HepG2 (cell line): ENCODE results near the gene SSNA1. TPM values are rescaled to one million over a fixed set of nuclear protein-coding genes. Genes with fewer than 3 reads are reported as not detected.

Experiments used
- CCDC6 ChIP-seq: sonication (generic); formaldehyde crosslinking; IDR thresholded peaks from 2 replicates; pipeline ENCODE4 v1.8.1; 2022; ENCODE audit warnings: mild to moderate bottlenecking, missing genetic modification reagents, moderate library complexity
- CHD2 ChIP-seq: IDR thresholded peaks from 2 replicates; pipeline ENCODE4 v1.6.1; 2011; ENCODE audit warnings: low read depth, low read length, improper control_type of control experiment
- HNF4G ChIP-seq, 2 experiments: sonication (generic) in 1 of 2; formaldehyde crosslinking in 1 of 2; IDR thresholded peaks; 2 replicates each; pipeline versions ENCODE4 v1.4.0 to v1.6.1; 2011 to 2020; ENCODE audit warnings: borderline replicate concordance in 2 of 2, low read depth in 2 of 2, mild to moderate bottlenecking in 2 of 2, low read length in 1 of 2, missing genetic modification reagents in 1 of 2, moderate library complexity in 1 of 2
- HNRNPL ChIP-seq: fragments of 200-400 bp; formaldehyde crosslinking; IDR thresholded peaks from 2 replicates; pipeline ENCODE4 v1.6.1; 2017; ENCODE audit warnings: mild to moderate bottlenecking, low read depth, low read length
- MAF1 ChIP-seq: sonication (generic); formaldehyde crosslinking; IDR thresholded peaks from 2 replicates; pipeline ENCODE4 v1.5.0; 2020; ENCODE audit warnings: missing genetic modification reagents, borderline replicate concordance
- MAZ ChIP-seq, 2 experiments: sonication (generic) in 1 of 2; formaldehyde crosslinking in 1 of 2; IDR thresholded peaks; 2 replicates each; pipeline versions ENCODE4 v1.5.0 to v1.6.1; 2012 to 2020; ENCODE audit warnings: low read depth in 2 of 2, mild to moderate bottlenecking in 2 of 2, borderline replicate concordance in 1 of 2, improper control_type of control experiment in 1 of 2, low read length in 1 of 2, missing genetic modification reagents in 1 of 2, moderate library complexity in 1 of 2
- SAP130 ChIP-seq: IDR thresholded peaks from 2 replicates; pipeline ENCODE4 v1.6.1; 2016; ENCODE audit warnings: low read depth
- SOX13 ChIP-seq, 3 experiments: fragments of 450-650 bp in 1 of 3; sonication (generic) in 1 of 3; formaldehyde crosslinking in 1 of 3; IDR thresholded peaks in 2 of 3; conservative IDR thresholded peaks in 1 of 3; 2 replicates each; pipeline versions ENCODE4 v1.5.0 to v1.6.1; 2016 to 2020; ENCODE audit warnings: antibody characterized with exemption in 1 of 3, mild to moderate bottlenecking in 1 of 3, missing compliant biosample characterization in 1 of 3, missing genetic modification reagents in 1 of 3, moderate library complexity in 1 of 3
- YEATS2 ChIP-seq: sonication (generic); formaldehyde crosslinking; IDR thresholded peaks from 2 replicates; pipeline ENCODE4 v1.4.0; 2020; ENCODE audit warnings: missing genetic modification reagents, borderline replicate concordance
- ZBTB21 ChIP-seq: sonication (generic); formaldehyde crosslinking; IDR thresholded peaks from 2 replicates; pipeline ENCODE4 v1.4.0; 2020; ENCODE audit warnings: missing genetic modification reagents
- ZNF274 ChIP-seq: sonication (generic); formaldehyde crosslinking; IDR thresholded peaks from 2 replicates; pipeline ENCODE4 v1.5.1; 2020; ENCODE audit warnings: mild to moderate bottlenecking, missing genetic modification reagents
- ZNF350 ChIP-seq: sonication (generic); formaldehyde crosslinking; IDR thresholded peaks from 2 replicates; pipeline ENCODE4 v1.4.0; 2020; ENCODE audit warnings: mild to moderate bottlenecking, low read depth, missing genetic modification reagents, borderline replicate concordance
- ZNF883 ChIP-seq: sonication (generic); formaldehyde crosslinking; IDR thresholded peaks from 2 replicates; pipeline ENCODE4 v1.5.1; 2020; ENCODE audit warnings: mild to moderate bottlenecking, missing genetic modification reagents; ENCODE audit errors: not compliant biosample characterization
- polyA plus RNA-seq, 8 experiments: library from polyadenylated mRNA; depleted of rRNA in 3 of 8; stranded (reverse) in 7 of 8; unstranded in 1 of 8; fragments of >200 nt; fragmentation: Illumina TruSeq in 4 of 8; extraction: Trizol in 4 of 8; gene quantifications; 2 replicates each; pipeline versions ENCODE4 v1.2.1 to v1.2.3, GENCODE V29; 2011 to 2016; ENCODE audit warnings: low read depth in 4 of 8, missing spikeins in 1 of 8, mixed read lengths in 1 of 8; ENCODE audit not compliant: insufficient read depth in 1 of 8
- total RNA-seq, 5 experiments: library from RNA; depleted of rRNA; stranded (reverse); fragments of >200 nt; fragmentation: Illumina TruSeq; extraction: Trizol; gene quantifications; 2 replicates each; pipeline ENCODE4 v1.2.3, GENCODE V29; 2016; ENCODE audit warnings: low read depth in 1 of 5
- TF ChIP-seq, protein P1 (sequence below): sonication (generic); formaldehyde crosslinking; IDR thresholded peaks from 2 replicates; pipeline ENCODE4 v1.8.0; 2022; ENCODE audit warnings: mild to moderate bottlenecking, missing genetic modification reagents; ENCODE audit not compliant: insufficient replicate concordance
- TF ChIP-seq, protein P2 (sequence below): sonication (generic); formaldehyde crosslinking; conservative IDR thresholded peaks from 2 replicates; pipeline ENCODE4 v1.8.0; 2022; ENCODE audit warnings: mild to moderate bottlenecking, moderate library complexity, missing genetic modification reagents
- TF ChIP-seq, protein P3 (sequence below): sonication (generic); formaldehyde crosslinking; IDR thresholded peaks from 2 replicates; pipeline ENCODE4 v1.5.0; 2020; ENCODE audit warnings: mild to moderate bottlenecking, missing genetic modification reagents
- TF ChIP-seq, protein P4 (sequence below): sonication (generic); formaldehyde crosslinking; IDR thresholded peaks from 2 replicates; pipeline ENCODE4 v1.9.0; 2022; ENCODE audit warnings: low read depth, missing genetic modification reagents

SSNA1 gene
- total and polyA plus RNA-seq, 2 of the 13 experiments (the other 11 are each of a cell fraction or from before 2014, with no cell fraction given), result 35.9 to 49.4 TPM

DNA sequence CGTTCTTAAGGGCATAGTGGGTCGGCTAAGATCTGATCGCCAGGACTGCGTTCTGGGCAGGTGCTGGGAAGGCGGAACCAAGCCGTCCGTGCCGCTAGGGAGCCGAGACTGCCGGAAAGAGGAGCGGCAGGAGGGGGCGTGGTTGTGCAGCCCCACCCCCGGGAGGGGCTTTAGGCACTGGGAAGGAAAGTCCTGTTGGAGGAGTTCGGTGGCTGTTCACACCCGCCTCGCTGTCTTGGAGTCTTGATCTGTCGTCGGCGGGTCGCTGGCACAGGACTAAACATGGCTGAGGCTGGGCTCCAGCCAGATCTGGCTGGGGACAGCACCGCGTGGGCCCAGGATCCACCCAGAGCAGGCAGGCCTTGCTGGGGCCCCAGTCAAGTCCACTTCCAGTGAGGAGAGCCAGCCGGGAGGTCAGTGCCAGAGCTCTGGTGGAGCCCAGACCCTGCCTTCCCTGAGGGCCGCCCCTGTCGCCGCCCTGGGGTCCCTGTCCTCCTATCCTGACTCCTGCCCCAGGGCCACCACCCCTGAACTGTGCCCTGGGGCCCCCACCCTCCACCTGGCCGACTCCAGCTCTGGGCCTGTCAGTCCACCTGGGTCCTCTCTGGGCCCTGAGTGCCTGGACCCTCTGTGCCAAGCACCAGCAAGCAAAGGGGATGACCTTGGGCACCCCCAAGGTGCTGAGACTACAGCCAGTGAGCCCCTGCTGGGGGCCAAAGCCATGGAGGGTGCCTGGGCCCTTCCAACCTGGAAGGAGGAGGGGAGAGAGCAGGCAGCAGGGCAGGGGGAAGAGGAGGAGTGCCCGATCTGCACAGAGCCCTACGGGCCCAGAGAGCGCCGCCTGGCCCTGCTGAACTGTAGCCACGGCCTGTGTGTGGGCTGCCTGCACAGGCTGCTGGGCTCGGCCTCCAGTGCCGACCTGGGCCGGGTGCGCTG, 29.1 kb downstream of the SSNA1 start (continued):
- TF ChIP-seq, protein P1, sequence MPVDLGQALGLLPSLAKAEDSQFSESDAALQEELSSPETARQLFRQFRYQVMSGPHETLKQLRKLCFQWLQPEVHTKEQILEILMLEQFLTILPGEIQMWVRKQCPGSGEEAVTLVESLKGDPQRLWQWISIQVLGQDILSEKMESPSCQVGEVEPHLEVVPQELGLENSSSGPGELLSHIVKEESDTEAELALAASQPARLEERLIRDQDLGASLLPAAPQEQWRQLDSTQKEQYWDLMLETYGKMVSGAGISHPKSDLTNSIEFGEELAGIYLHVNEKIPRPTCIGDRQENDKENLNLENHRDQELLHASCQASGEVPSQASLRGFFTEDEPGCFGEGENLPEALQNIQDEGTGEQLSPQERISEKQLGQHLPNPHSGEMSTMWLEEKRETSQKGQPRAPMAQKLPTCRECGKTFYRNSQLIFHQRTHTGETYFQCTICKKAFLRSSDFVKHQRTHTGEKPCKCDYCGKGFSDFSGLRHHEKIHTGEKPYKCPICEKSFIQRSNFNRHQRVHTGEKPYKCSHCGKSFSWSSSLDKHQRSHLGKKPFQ (CRISPR knock-in tag), result peak; percentile 94
- no peak for TF ChIP-seq SOX13 (IDR thresholded peaks at IDR 0.05)
- TF ChIP-seq SOX13 (CRISPR knock-in tag; conservative IDR thresholded peaks at IDR 0.05 in 1 of 2, IDR thresholded peaks at IDR 0.05 in 1 of 2), result 0 out of 4 replicates have a peak, but pooled peaks of 1 of the 2 experiments have one; percentile 22
- no peak for TF ChIP-seq CHD2
- TF ChIP-seq ZNF883, result peak; percentile 10
- peak; percentile 4; the same call in 1 of the 2 replicates for TF ChIP-seq YEATS2
- 0 out of 2 replicates have a peak, but pooled peaks have one; percentile 26 for TF ChIP-seq MAF1
- TF ChIP-seq HNRNPL, result 0 out of 2 replicates have a peak, but pooled peaks have one; percentile 82
- TF ChIP-seq ZNF350, result peak; percentile 34; the same call in 1 of the 2 replicates
- peak; percentile 58; the same call in 1 of the 2 replicates for TF ChIP-seq CCDC6
- TF ChIP-seq, protein P2, sequence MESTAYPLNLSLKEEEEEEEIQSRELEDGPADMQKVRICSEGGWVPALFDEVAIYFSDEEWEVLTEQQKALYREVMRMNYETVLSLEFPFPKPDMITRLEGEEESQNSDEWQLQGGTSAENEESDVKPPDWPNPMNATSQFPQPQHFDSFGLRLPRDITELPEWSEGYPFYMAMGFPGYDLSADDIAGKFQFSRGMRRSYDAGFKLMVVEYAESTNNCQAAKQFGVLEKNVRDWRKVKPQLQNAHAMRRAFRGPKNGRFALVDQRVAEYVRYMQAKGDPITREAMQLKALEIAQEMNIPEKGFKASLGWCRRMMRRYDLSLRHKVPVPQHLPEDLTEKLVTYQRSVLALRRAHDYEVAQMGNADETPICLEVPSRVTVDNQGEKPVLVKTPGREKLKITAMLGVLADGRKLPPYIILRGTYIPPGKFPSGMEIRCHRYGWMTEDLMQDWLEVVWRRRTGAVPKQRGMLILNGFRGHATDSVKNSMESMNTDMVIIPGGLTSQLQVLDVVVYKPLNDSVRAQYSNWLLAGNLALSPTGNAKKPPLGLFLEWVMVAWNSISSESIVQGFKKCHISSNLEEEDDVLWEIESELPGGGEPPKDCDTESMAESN (CRISPR knock-in tag), result 0 out of 2 replicates have a peak, but pooled peaks have one; percentile 24
- no peak for TF ChIP-seq ZBTB21
- peak; percentile 38; the same call in 1 of the 2 replicates for TF ChIP-seq MAZ (IDR thresholded peaks at IDR 0.05; ENCODE audit: borderline replicate concordance, low read depth, low read length)
- TF ChIP-seq MAZ (CRISPR knock-in tag; IDR thresholded peaks at IDR 0.05; ENCODE audit: low read depth), result peak; percentile 73
- TF ChIP-seq, protein P3, sequence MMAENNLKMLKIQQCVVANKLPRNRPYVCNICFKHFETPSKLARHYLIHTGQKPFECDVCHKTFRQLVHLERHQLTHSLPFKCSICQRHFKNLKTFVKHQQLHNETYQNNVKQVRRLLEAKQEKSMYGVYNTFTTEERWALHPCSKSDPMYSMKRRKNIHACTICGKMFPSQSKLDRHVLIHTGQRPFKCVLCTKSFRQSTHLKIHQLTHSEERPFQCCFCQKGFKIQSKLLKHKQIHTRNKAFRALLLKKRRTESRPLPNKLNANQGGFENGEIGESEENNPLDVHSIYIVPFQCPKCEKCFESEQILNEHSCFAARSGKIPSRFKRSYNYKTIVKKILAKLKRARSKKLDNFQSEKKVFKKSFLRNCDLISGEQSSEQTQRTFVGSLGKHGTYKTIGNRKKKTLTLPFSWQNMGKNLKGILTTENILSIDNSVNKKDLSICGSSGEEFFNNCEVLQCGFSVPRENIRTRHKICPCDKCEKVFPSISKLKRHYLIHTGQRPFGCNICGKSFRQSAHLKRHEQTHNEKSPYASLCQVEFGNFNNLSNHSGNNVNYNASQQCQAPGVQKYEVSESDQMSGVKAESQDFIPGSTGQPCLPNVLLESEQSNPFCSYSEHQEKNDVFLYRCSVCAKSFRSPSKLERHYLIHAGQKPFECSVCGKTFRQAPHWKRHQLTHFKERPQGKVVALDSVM, result 0 out of 2 replicates have a peak, but pooled peaks have one; percentile 16
- TF ChIP-seq HNF4G (IDR thresholded peaks at IDR 0.05; ENCODE audit: borderline replicate concordance, low read depth, low read length), result no peak
- 0 out of 2 replicates have a peak, but pooled peaks have one; percentile 15 for TF ChIP-seq HNF4G (CRISPR knock-in tag; IDR thresholded peaks at IDR 0.05; ENCODE audit: borderline replicate concordance, low read depth)
- TF ChIP-seq, protein P4, sequence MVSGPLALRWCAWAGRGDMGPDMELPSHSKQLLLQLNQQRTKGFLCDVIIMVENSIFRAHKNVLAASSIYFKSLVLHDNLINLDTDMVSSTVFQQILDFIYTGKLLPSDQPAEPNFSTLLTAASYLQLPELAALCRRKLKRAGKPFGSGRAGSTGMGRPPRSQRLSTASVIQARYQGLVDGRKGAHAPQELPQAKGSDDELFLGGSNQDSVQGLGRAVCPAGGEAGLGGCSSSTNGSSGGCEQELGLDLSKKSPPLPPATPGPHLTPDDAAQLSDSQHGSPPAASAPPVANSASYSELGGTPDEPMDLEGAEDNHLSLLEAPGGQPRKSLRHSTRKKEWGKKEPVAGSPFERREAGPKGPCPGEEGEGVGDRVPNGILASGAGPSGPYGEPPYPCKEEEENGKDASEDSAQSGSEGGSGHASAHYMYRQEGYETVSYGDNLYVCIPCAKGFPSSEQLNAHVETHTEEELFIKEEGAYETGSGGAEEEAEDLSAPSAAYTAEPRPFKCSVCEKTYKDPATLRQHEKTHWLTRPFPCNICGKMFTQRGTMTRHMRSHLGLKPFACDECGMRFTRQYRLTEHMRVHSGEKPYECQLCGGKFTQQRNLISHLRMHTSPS (CRISPR knock-in tag), result peak; percentile 7
- TF ChIP-seq ZNF274 (CRISPR knock-in tag), result peak; percentile 46; the same call in 1 of the 2 replicates
- TF ChIP-seq SAP130 (CRISPR knock-in tag), result peak; percentile 89
